ENCODE data around the gene HOMER2. TPM values are rescaled to one million over a fixed set of nuclear protein-coding genes. Genes with fewer than 3 reads are reported as not detected.
"Not testable (repeated sequence)": the region's sequence is repeated elsewhere in the genome, so short reads cannot be mapped to it uniquely, and the experiment has no call there.

HOMER2 gene
- 12.4 TPM for polyA plus RNA-seq (2013, experiment 1 of 2; ENCODE audit: insufficient read length)
- 12.6 TPM for polyA plus RNA-seq (2013, experiment 2 of 2; ENCODE audit: insufficient read length)

DNA sequence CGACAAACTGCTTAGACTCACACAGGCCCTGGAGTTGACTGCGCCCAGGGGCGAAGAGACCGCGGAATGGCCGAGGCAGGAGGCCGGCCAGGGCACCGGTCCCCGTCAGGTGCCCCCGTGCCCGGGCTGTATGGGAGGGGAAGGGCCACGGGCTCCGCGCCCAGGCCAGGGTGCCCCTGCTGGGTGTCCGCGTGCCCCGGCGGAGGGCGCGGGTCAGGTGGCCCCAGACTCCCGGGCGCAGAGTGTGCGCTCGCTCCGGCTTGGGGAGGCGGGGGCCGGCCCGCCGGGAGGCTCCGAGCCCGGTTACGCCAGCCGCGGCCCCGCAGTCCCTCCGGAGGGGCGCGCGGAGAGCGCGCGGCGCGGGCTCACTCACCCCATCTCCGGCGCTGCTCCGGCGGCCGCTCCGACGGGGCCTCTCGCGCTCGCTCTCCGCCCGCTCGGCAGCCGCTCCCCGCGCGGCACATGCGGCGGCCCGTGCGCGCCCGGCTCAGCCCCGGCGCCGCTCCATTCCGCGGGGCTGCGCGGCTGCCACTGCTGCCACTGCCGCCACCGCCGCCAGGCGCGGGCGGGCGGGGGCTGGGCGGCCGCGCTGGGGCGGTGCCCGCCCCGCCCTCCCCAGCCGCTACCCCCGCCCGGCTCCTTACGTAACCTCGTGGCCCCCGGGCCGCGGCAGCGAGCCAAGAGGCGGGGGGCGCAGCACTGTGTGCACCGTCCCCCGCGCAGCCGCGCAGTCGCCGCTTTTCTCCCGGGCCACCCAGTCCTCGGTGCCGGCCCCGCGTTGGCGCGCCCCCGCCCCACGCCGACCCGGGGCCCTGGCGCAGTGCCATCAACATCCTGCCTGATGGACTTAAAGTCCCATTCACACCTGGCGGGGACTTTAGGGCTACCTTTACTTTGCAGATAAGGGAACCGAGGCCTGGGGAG is at the start of gene HOMER2:
TSS of gene HOMER2 (minus strand) at position 563 of the 924 bp plus-strand sequence. CDS start at position 378, 185 bp downstream.
- peak; percentile 34 for DNase-seq

DNA sequence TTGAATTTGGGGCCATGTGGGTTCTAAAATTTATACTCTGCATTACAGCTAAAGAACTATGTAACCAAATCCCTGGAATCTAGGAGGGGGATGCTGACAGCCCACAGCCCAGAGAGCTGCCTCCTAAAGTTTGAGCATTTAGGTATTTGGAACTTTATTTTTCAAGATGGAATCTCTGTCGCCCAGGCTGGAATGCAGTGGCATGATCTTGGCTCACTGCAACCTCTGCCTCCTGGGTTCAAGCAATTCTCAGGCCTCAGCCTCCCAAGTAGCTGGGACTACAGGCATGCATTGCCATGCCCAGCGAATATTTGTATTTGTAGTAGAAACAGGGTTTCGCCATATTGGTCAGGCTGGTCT is 48.1 kb upstream of the HOMER2 start:
- DNase-seq, result not testable (repeated sequence)

DNA sequence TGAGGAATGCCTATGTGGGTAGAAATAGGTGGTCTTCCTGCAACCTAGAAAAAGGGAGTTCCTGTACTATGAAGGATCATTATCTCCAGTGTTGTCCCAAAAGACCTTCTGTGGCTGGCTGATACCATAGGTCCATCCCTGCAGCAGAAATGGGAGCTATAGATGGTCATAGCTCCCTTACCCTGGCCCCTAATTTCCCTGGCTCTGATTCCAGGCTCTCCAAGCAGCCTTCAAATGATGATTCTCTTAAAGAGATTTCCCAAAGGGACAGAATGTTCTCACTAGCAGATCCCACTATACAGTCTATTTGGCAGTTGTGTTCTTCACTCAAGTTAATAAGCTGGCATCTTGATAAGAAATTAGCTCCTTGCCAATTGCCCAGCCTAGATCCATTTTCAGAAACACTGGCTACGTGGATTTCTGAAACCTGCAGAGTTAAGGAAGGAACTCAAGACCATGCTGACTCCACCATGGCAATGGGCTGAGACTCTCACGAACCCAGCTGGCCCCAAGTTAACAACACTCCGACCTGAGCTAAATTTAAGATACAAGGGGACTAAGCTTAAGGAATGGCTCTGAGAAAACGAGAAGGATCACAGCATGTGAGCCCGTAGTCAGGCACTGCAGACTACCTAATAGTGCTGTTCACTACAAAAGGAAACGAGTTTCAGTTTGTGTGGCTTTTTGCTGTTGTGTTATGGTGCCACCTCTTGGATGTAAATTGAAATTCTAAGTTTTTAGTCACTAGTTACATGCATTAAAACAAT is 47.6 kb upstream of the HOMER2 start:
- DNase-seq, result peak; percentile 65

DNA sequence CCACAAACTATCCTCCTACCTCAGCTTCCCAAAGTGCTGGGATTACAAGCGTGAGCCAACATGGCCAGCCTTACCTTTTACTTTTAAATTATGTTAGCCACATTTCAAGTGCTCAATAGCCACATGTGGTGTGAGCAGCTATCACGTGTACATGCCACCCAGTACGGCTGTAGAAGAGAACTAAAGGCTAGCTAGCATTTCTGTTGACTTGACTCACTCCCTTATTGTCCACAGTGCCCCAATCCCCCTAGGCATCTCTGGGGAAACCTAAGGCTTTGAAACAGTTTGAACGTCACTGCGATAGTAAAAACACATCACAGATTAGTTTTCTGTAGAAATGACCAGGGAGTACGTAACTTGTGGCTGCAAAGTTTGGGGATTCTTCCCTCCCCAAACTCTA is 46.9 kb upstream of the HOMER2 start:
- DNase-seq, result no peak

DNA sequence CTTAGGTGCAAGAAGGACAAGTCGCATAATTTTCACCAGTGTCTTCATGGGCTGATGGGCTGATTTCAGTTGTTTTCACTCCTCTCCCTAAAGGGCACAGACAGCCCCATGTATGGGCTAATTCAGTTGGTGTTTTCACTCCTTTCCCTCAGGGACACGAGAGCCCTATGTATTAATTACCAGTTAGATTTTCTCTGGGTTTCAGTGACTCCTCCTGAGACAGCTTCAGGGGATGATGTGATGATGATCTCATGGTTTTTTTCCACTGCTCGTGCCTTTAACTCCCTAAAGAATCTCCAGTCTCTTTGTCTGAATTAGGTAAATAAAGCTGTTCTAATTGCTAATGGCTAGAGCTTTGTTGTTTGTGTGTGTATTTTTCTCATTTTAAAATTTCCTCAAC is 43.4 kb upstream of the HOMER2 start:
- no peak for DNase-seq

DNA sequence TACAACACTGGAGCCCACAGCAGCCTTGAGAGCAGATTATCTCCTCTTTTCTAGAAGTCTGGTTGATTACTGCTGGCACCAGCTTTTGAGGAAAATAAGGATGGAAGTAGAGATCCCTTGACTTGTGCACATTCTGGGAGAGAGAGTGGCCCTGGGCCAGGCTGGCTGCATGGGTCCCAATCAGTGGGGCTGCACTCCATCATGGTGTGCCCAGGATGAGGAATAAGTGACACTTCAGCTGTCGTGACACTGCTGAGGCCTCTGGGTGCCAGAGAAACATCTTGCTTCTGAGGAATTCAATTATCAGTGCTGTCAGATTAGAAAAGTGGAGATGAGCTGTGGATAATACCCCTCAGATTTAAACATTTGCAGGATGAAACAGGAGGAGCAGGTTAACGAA is 42.6 kb upstream of the HOMER2 start:
- DNase-seq, result no peak

DNA sequence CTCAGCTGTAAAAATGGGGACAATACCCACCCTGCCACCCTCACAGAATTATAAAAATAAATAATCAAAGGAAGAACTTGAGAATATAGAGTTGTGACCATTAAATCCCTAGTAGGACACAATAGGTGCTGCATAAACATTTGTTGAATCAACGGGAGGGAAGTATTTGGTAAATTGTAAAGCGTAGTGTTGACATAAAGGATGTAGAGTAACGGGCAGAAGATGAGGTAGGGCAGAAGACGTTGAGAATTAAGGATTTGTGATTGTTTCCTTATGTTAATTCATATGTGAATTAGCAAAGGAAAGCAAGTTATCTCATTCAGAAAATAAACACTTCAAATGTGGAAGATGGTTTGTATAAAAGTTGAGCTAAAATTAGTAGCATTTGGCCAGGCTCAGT is 40.6 kb upstream of the HOMER2 start:
- no peak for DNase-seq

DNA sequence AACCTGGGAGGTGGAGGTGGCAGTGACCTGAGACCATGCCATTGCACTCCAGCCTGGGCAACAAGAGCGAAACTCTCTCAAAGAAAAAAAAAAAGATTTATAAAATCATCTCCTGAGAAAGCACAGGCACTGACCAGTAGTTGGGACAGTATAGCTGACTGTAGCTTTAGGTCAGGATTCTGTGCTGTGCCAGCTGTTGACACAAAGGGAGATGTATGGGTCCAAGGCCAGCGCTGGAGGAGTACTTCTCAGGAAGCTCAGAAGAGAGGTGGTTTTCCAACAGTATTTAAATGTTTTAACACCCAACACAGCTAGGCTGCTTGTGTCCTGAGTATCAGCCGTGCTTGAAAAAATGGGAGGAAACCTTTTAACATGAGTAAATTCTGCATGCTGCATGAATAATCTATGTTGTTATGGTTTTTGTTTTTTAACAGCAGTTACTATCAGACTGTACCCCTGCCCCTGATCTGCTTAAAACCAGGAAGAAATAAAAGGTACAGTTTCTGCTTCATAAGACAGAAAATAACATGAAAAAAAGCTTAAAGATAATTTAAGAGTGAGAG is 40.0 kb upstream of the HOMER2 start:
- no peak for DNase-seq

DNA sequence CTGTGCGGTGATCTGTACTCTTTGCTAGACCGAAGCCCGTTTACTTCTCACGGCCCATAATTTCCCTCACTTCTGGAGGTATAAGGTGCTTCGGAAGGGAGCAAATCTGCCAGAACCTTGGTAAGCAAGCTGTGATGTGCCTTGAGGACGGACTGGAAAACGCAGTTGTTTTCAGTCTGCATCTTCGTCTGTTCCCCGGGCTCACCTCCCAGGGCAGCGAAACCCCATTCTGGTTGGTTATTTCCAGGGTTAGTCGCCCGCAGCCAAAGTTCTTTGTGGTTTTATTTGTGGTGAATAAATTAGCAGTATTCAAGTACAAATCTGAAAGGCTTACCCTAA is 33.9 kb upstream of the HOMER2 start:
- peak; percentile 6 for DNase-seq

DNA sequence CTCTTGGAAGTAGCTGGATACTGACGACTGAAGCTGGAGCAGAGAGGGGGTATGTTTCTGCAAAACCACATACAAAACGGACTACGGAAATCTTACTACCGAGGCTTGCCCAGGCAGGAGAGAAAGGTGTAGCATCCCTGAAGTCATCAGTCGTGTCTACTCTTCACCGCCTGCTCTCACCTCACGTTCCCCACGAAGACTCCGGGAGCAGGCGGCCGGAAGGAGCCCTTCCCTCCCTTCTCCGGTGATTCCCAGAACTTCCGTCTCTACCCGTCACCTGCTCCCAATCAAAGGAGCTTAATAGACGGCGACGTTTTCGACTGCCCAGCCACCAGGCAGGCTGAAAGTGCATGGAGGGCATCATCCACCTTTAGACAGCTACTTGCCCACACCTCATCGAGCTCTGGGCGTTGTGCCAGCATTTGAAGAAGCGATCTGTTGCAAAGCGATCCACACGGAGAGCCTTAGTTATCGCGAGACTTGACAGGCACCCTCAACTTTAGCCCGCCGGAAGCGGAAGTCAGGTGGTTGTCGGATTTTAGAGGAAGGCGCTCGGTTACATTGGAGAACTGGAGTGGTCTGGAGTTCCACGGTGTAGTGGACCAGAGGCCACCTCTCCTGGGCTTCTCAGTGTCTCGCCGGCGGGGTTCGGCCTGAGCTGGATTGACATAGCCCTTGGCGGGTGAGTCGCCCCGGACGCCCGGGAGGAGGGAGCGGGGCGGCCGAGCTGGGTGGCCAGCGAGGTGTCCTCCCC is 33.3 kb upstream of the HOMER2 start, which contains the start of gene RAMAC:
TSS of gene RAMAC (plus strand) at position 523 of the 754 bp plus-strand sequence. CDS start 2,809 bp downstream, outside the sequence.
- peak; percentile 96 for DNase-seq

DNA sequence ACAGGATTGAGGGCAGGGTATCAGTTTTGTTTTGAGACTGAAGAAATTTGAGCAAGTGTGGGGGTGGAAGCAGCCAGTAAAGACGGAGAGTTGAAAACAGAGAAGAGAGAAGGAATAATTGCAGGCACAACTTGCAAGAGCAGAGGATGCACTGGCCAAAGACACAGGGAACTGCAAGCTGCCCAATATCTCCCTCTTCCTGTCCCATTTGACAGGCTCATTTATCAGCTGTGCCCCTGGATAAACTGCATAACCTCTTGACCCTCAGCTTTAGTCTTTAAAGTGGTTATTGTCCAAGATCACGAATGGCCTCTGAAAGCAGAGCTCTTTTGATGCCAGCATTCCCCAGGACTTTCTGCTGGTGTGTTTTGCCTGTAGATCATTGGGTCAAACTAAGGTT is 28.5 kb upstream of the HOMER2 start:
- DNase-seq, result no peak

DNA sequence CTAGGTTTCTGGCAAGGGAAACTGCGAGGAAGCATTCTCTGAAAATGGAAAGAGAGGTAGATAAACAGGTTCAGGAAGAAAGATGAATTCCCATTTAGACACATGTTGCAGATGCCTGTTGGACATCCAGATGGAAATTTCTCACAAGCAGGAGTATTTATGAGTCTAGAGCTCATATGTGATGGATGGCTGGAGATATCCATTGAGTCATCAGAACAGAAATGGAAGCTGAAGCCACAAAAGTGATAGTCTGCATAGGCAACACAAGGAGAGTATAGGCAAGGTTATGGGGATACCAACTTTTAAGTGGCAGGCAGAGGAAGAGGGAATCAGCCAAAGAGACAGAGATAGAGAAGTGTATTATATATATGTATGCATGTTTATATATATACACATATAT is 27.2 kb upstream of the HOMER2 start:
- DNase-seq, result no peak

DNA sequence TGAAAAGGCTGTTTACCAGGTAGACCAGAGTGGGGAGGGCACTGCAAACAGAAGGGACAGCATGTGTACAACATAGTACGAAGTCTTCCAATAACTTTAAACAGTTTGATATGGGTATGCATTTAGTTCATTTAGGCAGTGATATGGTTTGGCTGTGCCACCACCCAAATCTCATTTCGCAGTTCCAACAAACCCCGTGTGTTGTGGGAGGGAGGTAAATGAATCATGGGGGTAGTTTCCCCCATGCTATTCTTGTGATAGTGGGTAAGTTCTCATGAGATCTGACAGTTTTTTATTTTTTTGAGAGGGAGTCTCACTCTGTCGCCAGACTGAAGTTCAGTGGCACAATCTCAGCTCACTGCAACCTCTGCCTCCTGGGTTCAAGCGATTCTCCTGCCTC is 25.9 kb upstream of the HOMER2 start:
- DNase-seq, result no peak

DNA sequence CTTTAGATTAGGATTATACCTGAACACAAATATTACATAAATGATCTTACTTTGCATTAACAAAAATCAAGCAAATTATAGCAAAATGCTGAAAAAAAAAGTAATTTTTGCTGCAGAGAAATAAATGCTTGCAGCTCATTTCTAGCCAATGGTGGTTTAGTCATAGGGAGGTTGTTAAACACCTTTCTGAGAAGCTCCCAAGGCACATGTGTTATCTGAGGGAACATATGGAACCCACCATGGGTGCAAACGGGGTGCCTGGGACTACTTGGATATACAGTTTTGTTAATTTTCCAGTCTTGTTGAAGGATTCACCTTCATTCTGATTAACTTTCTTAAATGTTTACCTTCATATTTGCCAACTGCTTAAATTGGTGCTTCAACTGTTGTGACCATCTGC is 24.6 kb upstream of the HOMER2 start:
- DNase-seq, result no peak

DNA sequence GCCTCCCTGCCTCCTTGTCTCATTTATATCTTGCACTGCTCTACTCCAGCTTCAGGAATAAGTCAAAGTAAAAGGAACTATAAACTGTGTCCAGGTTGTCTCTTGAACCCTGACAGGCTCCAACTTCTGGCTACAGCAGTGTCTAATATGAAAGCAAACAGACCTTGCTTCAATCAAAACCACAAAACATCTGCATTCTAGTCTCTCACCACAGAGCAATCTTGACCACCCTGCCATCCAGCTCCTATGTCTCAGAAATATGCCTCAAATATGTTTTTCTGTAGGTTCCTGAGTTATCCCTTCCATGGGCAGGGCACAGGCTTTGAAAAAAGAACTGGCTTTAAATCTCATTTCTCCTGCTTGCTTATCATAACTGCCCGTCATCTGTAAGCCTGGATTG is 20.5 kb upstream of the HOMER2 start:
- DNase-seq, result no peak

DNA sequence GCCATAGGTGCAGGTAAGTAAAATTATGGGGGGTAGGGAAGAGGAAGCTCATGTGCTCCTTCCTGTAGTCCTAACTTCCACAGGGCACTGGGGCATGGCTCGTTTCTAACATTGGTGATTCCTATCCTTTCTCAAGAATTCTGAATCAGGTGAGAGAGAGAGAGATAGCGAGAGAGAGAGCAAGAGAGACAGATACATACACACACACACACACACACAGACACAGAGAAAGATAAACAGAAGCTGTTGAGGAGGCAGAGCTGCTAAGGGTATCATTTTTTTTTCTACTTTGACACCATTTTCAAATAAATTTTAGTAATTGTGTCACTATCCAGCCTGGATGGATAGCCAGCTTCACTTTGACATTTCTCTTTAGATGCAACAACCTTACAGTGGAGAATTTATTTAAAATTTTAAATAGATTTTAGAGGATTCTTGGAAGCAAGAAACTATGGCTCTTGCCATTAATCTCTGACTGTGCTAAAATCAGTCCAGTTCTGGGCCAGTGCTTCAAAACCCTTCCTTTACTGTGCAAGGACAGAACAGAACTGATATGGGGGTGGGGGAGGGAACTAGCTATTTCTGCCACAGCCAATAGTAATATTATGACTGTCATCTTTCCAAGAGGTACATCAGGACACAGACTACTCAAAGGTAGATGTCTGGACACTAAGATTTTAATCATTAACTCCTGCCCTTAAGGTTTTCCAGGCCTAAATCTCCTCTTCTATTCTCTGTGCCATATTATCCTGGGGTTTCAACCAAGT is 18.9 kb upstream of the HOMER2 start:
- DNase-seq, result no peak

DNA sequence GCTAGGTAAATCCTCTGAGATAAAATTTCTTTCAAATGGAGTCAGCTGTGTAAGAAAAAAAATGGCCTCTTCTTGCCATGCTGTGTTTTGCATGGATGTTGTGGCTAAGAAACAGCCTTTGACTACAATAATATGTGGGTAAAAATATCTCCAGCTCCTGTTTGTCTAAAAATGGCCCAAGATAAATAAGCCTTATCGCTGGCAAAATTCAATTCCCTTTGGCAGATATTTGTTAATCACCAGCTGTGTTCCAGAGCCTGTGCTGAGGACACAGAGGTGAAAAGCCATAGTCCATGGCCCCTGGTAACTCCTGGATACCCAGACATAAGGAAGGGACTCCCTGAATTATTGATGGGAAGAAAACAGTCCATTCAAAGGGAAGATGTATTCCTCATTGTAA is 18.2 kb upstream of the HOMER2 start:
- DNase-seq, result no peak

DNA sequence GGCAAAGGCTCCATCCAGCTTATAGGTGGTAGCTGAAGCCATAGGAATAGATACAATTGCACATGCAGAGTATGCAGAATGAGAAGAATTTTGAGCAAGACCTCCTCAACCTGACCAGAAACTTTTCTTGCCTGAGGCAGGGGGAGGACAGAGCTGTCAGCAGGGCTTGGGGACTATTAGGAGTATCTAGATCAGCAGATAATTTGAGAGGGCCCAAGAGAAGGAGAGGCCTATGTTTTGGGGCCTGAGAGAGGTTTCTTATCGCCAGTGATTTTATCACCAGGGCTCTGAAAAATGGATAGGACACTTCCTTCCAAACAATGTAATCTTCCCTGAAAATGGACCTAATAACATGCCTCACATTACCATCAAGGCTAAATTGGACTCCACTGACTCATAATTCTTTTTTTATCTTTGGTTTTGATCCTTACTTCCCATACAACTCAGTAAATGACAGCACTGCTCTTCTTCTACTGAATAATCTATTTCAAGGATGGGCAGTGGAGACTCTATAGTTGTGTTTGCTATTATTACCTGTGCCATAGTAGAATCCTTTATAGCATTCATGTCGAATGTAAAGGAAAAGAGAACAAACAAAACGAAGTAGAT is 17.7 kb upstream of the HOMER2 start:
- no peak for DNase-seq

DNA sequence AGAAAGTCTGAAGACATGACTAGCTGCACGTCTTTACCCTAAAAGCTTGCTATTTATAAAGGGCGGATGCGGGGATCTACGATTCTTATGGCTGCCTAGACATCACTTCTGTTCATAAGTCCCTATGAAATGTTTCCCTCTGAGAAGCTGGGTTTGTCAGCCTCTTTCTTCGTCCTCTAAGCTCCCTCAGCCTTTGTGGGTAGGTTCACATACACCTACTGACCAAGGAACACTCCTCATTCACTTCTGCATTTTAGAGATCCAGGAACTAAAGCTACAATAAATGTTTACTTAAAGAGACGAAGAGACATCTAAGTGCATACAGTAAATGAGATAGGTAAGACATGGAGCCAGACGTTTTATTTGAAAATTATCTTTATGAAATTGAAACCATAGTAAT is 16.8 kb upstream of the HOMER2 start:
- no peak for DNase-seq

DNA sequence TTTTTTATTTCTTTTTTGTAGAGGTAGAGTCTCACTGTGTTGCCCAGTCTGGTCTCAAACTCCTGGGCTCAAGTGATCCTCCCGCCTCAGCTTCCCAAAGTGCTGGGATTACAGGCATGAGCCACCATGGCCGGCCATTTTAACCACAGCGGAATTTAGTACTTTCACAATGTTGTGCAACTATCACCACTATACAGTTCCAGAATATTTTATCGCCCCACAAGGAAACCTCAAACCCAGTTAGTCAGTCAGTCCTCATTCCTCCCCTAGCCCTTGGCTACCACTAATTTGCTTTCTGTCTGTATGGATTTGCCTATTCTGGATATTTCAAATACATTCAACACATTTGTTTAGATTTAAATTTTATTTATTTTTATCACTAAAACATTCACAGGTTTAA is 15.5 kb upstream of the HOMER2 start:
- DNase-seq, result peak; percentile 65

DNA sequence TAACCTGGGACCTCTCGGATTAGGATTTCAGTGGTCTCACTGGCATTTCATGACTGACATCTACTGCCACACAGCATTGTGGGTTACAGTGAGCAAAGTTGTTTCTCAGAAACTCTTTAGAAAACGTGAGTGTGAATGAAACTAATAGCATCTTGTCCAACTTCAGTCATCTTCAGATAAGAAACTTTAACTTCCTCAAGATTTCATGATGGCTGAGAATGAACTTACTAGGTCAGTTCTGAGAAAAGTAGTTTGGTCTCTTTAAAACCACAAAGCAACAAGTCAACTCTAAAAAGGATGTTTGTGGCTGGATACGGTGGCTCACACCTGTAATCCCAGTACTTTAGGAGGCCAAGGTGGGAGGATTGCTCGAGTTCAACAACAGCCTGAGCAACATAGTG is 14.2 kb upstream of the HOMER2 start:
- no peak for DNase-seq

Data from fibroblast of skin of scalp (primary cell).